ENCODE results near the gene CMBL. TPM values are rescaled to one million over a fixed set of nuclear protein-coding genes. Genes with fewer than 3 reads are reported as not detected.

CMBL gene
- total RNA-seq, 1 experiment from 2014 or later: 12.6 TPM

DNA sequence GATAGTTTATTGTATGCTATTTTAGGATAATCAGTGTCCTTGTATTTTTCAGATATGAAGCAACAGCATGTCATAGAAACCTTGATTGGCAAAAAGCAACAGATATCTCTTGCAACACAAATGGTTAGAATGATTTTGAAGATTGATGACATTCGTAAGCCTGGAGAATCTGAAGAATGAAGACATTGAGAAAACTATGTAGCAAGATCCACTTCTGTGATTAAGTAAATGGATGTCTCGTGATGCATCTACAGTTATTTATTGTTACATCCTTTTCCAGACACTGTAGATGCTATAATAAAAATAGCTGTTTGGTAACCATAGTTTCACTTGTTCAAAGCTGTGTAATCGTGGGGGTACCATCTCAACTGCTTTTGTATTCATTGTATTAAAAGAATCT, 43.1 kb downstream of the CMBL start:
- Mint-ChIP-seq H3K9me3 (no peaks in the 10 kb centered on the region), H3K27me3 (ENCODE audit: low read depth) (no peaks in the 10 kb centered on the region), H3K4me3 (no peak overlapping the region), H3K27ac (no peak overlapping the region), H3K36me3 (ENCODE audit: insufficient read depth in 1 of 3, low read depth in 3 of 3) (peaks cover 35 to 59% (median 52%) of the 10 kb centered on the region in 3 experiments), H3K4me1 (peaks cover 5 to 8% of the 10 kb centered on the region in 2 experiments; a peak in 3 of 4 replicates)
- no peaks in the 10 kb centered on the region for H3K79me1 ChIP-seq (ENCODE audit: insufficient read depth, low read depth, low read length, poor library complexity, severe bottlenecking)
- no peak overlapping the region for H3K56ac ChIP-seq (ENCODE audit: insufficient read length, low read depth, low read length)
- H4K5ac ChIP-seq (ENCODE audit: insufficient read length, low read depth, low read length): no peak overlapping the region
- no peak for DNase-seq
- H2AK5ac ChIP-seq (ENCODE audit: insufficient read length, low read length): no peak overlapping the region
- H3K14ac ChIP-seq (ENCODE audit: insufficient read depth, low read length): no peak overlapping the region
- H3K27ac ChIP-seq (ENCODE audit: insufficient read length, low read depth, low read length): no peak overlapping the region
- no peaks in the 10 kb centered on the region for H3K9me3 ChIP-seq (ENCODE audit: control insufficient read depth, low read depth, low read length)
- H3K18ac ChIP-seq (ENCODE audit: insufficient read length, low read depth, low read length): no peak overlapping the region
- H3K27me3 ChIP-seq (ENCODE audit: insufficient read depth, low read length): no peaks in the 10 kb centered on the region
- H2BK15ac ChIP-seq (ENCODE audit: low read depth, low read length): no peak overlapping the region
- no peak overlapping the region for H2AFZ ChIP-seq (ENCODE audit: low read length)
- no peak overlapping the region for H2BK120ac ChIP-seq (ENCODE audit: low read depth, low read length, poor library complexity, severe bottlenecking)
- no peak overlapping the region for H2BK12ac ChIP-seq (ENCODE audit: insufficient read length, low read depth, low read length)
- H3K9ac ChIP-seq (ENCODE audit: extremely low read depth, insufficient read length, low read length): no peak overlapping the region
- peaks cover 2% of the 10 kb centered on the region; the same call in 1 of the 2 replicates for H3K4me1 ChIP-seq (ENCODE audit: insufficient read depth, low read length)
- H2BK20ac ChIP-seq (ENCODE audit: low read depth, low read length, poor library complexity, severe bottlenecking): no peak overlapping the region
- H3K23me2 ChIP-seq (ENCODE audit: insufficient read length, low read depth, low read length, poor library complexity, severe bottlenecking): no peaks in the 10 kb centered on the region
- no peak overlapping the region for H4K91ac ChIP-seq (ENCODE audit: insufficient read length, low read depth, low read length)
- H3K4ac ChIP-seq (ENCODE audit: low read depth, low read length): no peak overlapping the region
- no peak overlapping the region for H2BK5ac ChIP-seq (ENCODE audit: insufficient read length, low read length)
- whole genome bisulfite sequencing (ENCODE audit: extremely low coverage, insufficient read length, low lambda C conversion rate): no CpG with 5 or more reads among the region's 3 CpGs
- no peak overlapping the region for H3T11ph ChIP-seq (ENCODE audit: low read length)
- no peak overlapping the region for H3K23ac ChIP-seq (ENCODE audit: insufficient read length, low read depth, low read length)
- H3K79me2 ChIP-seq (ENCODE audit: insufficient read depth, low read length): no peaks in the 10 kb centered on the region
- TF ChIP-seq, protein P1, sequence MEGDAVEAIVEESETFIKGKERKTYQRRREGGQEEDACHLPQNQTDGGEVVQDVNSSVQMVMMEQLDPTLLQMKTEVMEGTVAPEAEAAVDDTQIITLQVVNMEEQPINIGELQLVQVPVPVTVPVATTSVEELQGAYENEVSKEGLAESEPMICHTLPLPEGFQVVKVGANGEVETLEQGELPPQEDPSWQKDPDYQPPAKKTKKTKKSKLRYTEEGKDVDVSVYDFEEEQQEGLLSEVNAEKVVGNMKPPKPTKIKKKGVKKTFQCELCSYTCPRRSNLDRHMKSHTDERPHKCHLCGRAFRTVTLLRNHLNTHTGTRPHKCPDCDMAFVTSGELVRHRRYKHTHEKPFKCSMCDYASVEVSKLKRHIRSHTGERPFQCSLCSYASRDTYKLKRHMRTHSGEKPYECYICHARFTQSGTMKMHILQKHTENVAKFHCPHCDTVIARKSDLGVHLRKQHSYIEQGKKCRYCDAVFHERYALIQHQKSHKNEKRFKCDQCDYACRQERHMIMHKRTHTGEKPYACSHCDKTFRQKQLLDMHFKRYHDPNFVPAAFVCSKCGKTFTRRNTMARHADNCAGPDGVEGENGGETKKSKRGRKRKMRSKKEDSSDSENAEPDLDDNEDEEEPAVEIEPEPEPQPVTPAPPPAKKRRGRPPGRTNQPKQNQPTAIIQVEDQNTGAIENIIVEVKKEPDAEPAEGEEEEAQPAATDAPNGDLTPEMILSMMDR (conservative IDR thresholded peaks at IDR 0.05): no peak
- H4K8ac ChIP-seq (replicated peaks; ENCODE audit: insufficient read length, low read depth, low read length): no peak overlapping the region
- no peak overlapping the region for H3K4me2 ChIP-seq (ENCODE audit: insufficient read depth, insufficient read length, low read length)
- peaks cover 2% of the 10 kb centered on the region for H4K20me1 ChIP-seq (ENCODE audit: control insufficient read depth, insufficient read depth, insufficient read length)
